GM18873 (cell line): Measurements from ENCODE around the gene AOPEP.

Experiments used
- ATAC-seq: cut with Tn5 transposase; IDR thresholded peaks from one replicate; pipeline ENCODE4 v1.9.1; 2021; ENCODE audit warnings: mild to moderate bottlenecking, moderate library complexity, moderate number of reproducible peaks; ENCODE audit not compliant: unreplicated experiment, low FRiP score

Gene AOPEP

GRCh38 chr9:95096807-95097206 lies 370.3 kb downstream of the AOPEP start:
- no peak for ATAC-seq

- ATAC-seq = no peak
These were observed 370.8 kb downstream of the AOPEP start for GRCh38 chr9:95097279-95097678.

- no peak for ATAC-seq
These were observed 372.0 kb downstream of the AOPEP start for GRCh38 chr9:95098391-95098921.

- no peak for ATAC-seq
These were observed 373.0 kb downstream of the AOPEP start for GRCh38 chr9:95099321-95100070.

- no peak for ATAC-seq
These were observed 373.6 kb downstream of the AOPEP start for GRCh38 chr9:95100071-95100627.

- no peak for ATAC-seq
These were observed 374.8 kb downstream of the AOPEP start for GRCh38 chr9:95101326-95101725.

- ATAC-seq = no peak
These were observed 375.5 kb downstream of the AOPEP start for GRCh38 chr9:95102001-95102433.

- no peak for ATAC-seq
These were observed 376.1 kb downstream of the AOPEP start for GRCh38 chr9:95102572-95102971.

- no peak for ATAC-seq
These were observed 376.8 kb downstream of the AOPEP start for GRCh38 chr9:95103281-95103771.

GRCh38 chr9:95103871-95104580 lies 377.5 kb downstream of the AOPEP start:
- no peak for ATAC-seq

GRCh38 chr9:95104581-95104960 lies 378.1 kb downstream of the AOPEP start:
- no peak for ATAC-seq

- no peak for ATAC-seq
These were observed 378.5 kb downstream of the AOPEP start for GRCh38 chr9:95104980-95105379.

GRCh38 chr9:95105519-95106287 lies 379.2 kb downstream of the AOPEP start:
- no peak for ATAC-seq

- no peak for ATAC-seq
These were observed 380.7 kb downstream of the AOPEP start for GRCh38 chr9:95107001-95107749.

GRCh38 chr9:95107976-95108375 lies 381.5 kb downstream of the AOPEP start:
- ATAC-seq = no peak

GRCh38 chr9:95108777-95109176 lies 382.3 kb downstream of the AOPEP start:
- ATAC-seq = no peak

GRCh38 chr9:95109456-95109855 lies 383.0 kb downstream of the AOPEP start:
- ATAC-seq = no peak

- ATAC-seq = no peak
These were observed 384.5 kb downstream of the AOPEP start for GRCh38 chr9:95110921-95111525.

- no peak for ATAC-seq
These were observed 385.2 kb downstream of the AOPEP start for GRCh38 chr9:95111716-95112115.
